ENCODE measurements around the gene LYSMD4.

Gene LYSMD4

DNA sequence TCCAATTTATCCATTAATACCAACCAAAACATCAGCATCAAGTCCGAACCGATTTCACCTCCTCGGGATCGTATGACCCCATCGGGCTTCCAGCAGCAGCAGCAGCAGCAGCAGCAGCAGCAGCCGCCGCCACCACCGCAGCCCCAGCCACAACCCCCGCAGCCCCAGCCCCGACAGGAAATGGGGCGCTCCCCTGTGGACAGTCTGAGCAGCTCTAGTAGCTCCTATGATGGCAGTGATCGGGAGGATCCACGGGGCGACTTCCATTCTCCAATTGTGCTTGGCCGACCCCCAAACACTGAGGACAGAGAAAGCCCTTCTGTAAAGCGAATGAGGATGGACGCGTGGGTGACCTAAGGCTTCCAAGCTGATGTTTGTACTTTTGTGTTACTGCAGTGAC lies 20.8 kb downstream of the LYSMD4 start:
- H3K9me2 ChIP-seq (ENCODE audit: low read depth, low read length): no peaks in the 10 kb centered on the region
- peaks cover 60% of the 10 kb centered on the region for H3K36me3 ChIP-seq (ENCODE audit: insufficient read depth, low read length)
- no peaks in the 10 kb centered on the region for H4K20me1 ChIP-seq (ENCODE audit: insufficient read depth, low read length)
- no peaks in the 10 kb centered on the region for H3K79me2 ChIP-seq (ENCODE audit: insufficient read depth, low read length)
- no peaks in the 10 kb centered on the region for H3F3A ChIP-seq (ENCODE audit: insufficient read depth, low read length)
- H3K27me3 ChIP-seq (ENCODE audit: insufficient read depth, low read length): no peaks in the 10 kb centered on the region
- H3K4me2 ChIP-seq (ENCODE audit: low read length): no peak overlapping the region
- no peaks in the 10 kb centered on the region for H3K9me3 ChIP-seq (ENCODE audit: low read length)
- no peak overlapping the region for H3K9ac ChIP-seq (ENCODE audit: low read length)
- no peak overlapping the region for H3K4me3 ChIP-seq (ENCODE audit: low read depth, low read length, poor library complexity, severe bottlenecking)
- peaks cover 5% of the 10 kb centered on the region for H3K4me1 ChIP-seq (ENCODE audit: insufficient read depth, low read length, severe bottlenecking)
- no peak for TF ChIP-seq EZH2 (IDR thresholded peaks at IDR 0.05; ENCODE audit: borderline replicate concordance, low read length)
- TF ChIP-seq, protein P1, sequence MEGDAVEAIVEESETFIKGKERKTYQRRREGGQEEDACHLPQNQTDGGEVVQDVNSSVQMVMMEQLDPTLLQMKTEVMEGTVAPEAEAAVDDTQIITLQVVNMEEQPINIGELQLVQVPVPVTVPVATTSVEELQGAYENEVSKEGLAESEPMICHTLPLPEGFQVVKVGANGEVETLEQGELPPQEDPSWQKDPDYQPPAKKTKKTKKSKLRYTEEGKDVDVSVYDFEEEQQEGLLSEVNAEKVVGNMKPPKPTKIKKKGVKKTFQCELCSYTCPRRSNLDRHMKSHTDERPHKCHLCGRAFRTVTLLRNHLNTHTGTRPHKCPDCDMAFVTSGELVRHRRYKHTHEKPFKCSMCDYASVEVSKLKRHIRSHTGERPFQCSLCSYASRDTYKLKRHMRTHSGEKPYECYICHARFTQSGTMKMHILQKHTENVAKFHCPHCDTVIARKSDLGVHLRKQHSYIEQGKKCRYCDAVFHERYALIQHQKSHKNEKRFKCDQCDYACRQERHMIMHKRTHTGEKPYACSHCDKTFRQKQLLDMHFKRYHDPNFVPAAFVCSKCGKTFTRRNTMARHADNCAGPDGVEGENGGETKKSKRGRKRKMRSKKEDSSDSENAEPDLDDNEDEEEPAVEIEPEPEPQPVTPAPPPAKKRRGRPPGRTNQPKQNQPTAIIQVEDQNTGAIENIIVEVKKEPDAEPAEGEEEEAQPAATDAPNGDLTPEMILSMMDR (IDR thresholded peaks at IDR 0.05; ENCODE audit: low read length): no peak
- no peak overlapping the region for H2AFZ ChIP-seq (ENCODE audit: low read length)
- no peak overlapping the region for H3K27ac ChIP-seq (ENCODE audit: low read depth, low read length, poor library complexity, severe bottlenecking)

DNA sequence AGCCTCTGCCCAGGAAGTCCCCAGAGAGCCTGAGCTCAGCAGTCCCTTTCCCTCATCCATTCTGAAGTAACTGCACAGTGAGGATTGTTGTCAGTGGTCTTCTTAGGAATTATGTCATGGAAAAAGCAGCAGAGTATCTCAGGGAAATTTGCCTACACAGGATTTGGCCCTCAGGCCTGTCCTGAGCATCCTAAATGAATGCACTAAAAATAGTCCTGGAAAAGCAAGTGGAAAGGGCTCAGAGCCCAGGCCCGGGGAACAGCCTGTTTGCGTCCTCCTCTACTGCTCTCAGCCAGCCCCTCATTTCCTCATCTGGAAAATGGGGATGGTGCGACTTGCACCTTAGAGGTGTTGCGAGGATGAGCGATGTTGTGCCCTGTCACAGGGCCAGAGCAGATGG lies 21.6 kb downstream of the LYSMD4 start:
- Histone ChIP-seq H4K20me1 (ENCODE audit: insufficient read depth, low read length) (no peaks in the 10 kb centered on the region), H3K79me2 (ENCODE audit: insufficient read depth, low read length) (no peaks in the 10 kb centered on the region), H3K27me3 (ENCODE audit: insufficient read depth, low read length) (no peaks in the 10 kb centered on the region), H3K9ac (ENCODE audit: low read length) (no peak overlapping the region), H3K4me1 (ENCODE audit: insufficient read depth, low read length, severe bottlenecking) (peaks cover 13% of the 10 kb centered on the region), H3K9me3 (ENCODE audit: low read length) (no peaks in the 10 kb centered on the region), H3K4me2 (ENCODE audit: low read length) (no peak overlapping the region), H3F3A (ENCODE audit: insufficient read depth, low read length) (no peaks in the 10 kb centered on the region), H3K27ac (ENCODE audit: low read depth, low read length, poor library complexity, severe bottlenecking) (no peak overlapping the region), H3K36me3 (ENCODE audit: insufficient read depth, low read length) (peaks cover 60% of the 10 kb centered on the region), H2AFZ (ENCODE audit: low read length) (no peak overlapping the region), H3K9me2 (ENCODE audit: low read depth, low read length) (no peaks in the 10 kb centered on the region), H3K4me3 (ENCODE audit: low read depth, low read length, poor library complexity, severe bottlenecking) (no peak overlapping the region)
- TF ChIP-seq, protein P1 (IDR thresholded peaks at IDR 0.05; ENCODE audit: low read length): no peak
- TF ChIP-seq EZH2 (IDR thresholded peaks at IDR 0.05; ENCODE audit: borderline replicate concordance, low read length): no peak

DNA sequence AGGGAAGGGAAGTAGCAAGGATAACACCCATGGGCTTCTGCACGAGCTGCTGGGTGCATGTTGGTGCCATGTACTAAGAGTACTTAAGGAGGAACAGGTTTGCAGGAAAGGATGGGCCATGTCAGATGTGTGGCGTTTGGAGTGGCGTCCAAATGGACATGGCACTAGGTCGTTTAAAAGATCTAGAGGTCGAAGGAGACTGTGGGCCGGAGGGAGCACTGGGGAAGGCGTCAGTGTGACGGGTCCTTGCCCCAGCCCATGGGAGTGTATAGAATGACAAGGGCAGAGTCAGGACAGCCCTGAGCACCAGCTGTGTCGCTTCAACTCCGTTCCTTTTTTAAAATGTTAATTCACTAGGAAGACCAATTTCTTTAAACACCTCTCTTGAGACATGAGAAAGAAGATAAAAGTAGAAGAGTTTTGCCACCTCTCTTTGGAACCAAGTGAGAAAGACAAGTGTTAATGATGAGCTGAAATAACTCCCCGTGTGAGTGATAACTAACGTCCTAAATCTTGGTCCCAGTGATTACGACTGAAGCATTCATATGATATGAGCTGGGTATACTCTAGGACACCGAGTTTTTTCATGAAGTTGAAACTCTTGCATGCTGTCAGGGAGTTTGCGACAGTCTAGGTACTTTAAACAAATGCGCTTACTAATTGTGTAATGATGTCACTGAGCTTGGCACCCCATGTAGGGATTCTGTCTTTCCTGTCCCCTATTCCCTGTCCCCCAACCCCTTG lies 23.8 kb downstream of the LYSMD4 start:
- Histone ChIP-seq H3K36me3 (ENCODE audit: insufficient read depth, low read length) (peaks cover 51% of the 10 kb centered on the region), H3K27ac (ENCODE audit: low read depth, low read length, poor library complexity, severe bottlenecking) (no peak overlapping the region), H3K9me2 (ENCODE audit: low read depth, low read length) (no peaks in the 10 kb centered on the region), H3F3A (ENCODE audit: insufficient read depth, low read length) (no peaks in the 10 kb centered on the region), H3K27me3 (ENCODE audit: insufficient read depth, low read length) (no peaks in the 10 kb centered on the region), H3K4me3 (ENCODE audit: low read depth, low read length, poor library complexity, severe bottlenecking) (no peak overlapping the region), H3K9ac (ENCODE audit: low read length) (no peak overlapping the region), H3K9me3 (ENCODE audit: low read length) (no peaks in the 10 kb centered on the region), H3K4me2 (ENCODE audit: low read length) (no peak overlapping the region), H4K20me1 (ENCODE audit: insufficient read depth, low read length) (no peaks in the 10 kb centered on the region), H3K79me2 (ENCODE audit: insufficient read depth, low read length) (no peaks in the 10 kb centered on the region), H3K4me1 (ENCODE audit: insufficient read depth, low read length, severe bottlenecking) (peaks cover 13% of the 10 kb centered on the region), H2AFZ (ENCODE audit: low read length) (no peak overlapping the region)
- TF ChIP-seq, protein P1 (IDR thresholded peaks at IDR 0.05; ENCODE audit: low read length): no peak
- no peak for TF ChIP-seq EZH2 (IDR thresholded peaks at IDR 0.05; ENCODE audit: borderline replicate concordance, low read length)

All from OCI-LY1 (cell line).